HCT116 (cell line): ENCODE measurements around the gene KCNK3. TPM values are rescaled to one million over a fixed set of nuclear protein-coding genes. Genes with fewer than 3 reads are reported as not detected.

ENCODE experiments used
- ATAC-seq: fragments of 200-7000 bp; cut with Tn5 transposase; 2 replicates; pipeline ENCODE4 v1.9.1; 2020; ENCODE audit warnings: mild to moderate bottlenecking, moderate library complexity
- BruUV-seq: library from RNA; stranded (reverse); fragments of 400-500 nt; replicated peaks from 2 replicates; lab custom pipeline; 2021; lab: Mats Ljungman, UMichigan
- CTCF ChIA-PET: fragments of 300-600 bp; sonication (Branson Sonifier 250); formaldehyde crosslinking; loops from one replicate; lab custom pipeline; 2021; ENCODE audit warnings: antibody characterized with exemption; lab: Charles Lee
- POLR2A ChIA-PET: fragments of 300-600, 350-600 bp; sonication (Branson Sonifier 250); formaldehyde crosslinking; loops from one replicate; lab custom pipeline; 2021; ENCODE audit warnings: antibody characterized with exemption; lab: Charles Lee
- RAD21 ChIA-PET, 2 experiments: fragments of 300-600 bp; sonication (Branson Sonifier 250); formaldehyde crosslinking; loops; one replicate each; lab custom pipeline; 2023; ENCODE audit warnings: low total read pairs in 2 of 2; ENCODE audit not compliant: uncharacterized antibody in 2 of 2, unreplicated experiment in 2 of 2, low non-redundant PET in 1 of 2; lab: Charles Lee
- DNase-seq: peaks from one replicate; pipeline ENCODE4 v3.0.0-alpha.2; 2010; ENCODE audit warnings: low read depth, low spot score
- H2AFZ ChIP-seq: fragments of 200-600 bp; shearing (Covaris generic), sonication (generic); 2 replicates; pipeline ENCODE4 v1.6.1; 2017; ENCODE audit warnings: low read depth, mixed run types, mixed read lengths, antibody characterized with exemption, low read length; ENCODE audit not compliant: poor library complexity, severe bottlenecking
- H3K27ac ChIP-seq: 2 replicates; pipeline ENCODE4 v1.5.1; 2012; ENCODE audit warnings: low read depth, low read length
- H3K27me3 ChIP-seq: fragments of 200-600 bp; sonication (generic); 2 replicates; pipeline ENCODE4 v1.6.1; 2016; ENCODE audit warnings: mixed run types, low read length, mixed read lengths; ENCODE audit not compliant: insufficient read depth
- H3K36me3 ChIP-seq, 2 experiments: fragments of 200-500 bp in 1 of 2; fragments of 200-600 bp in 1 of 2; sonication (Bioruptor generic) in 1 of 2; sonication (generic) in 1 of 2; 2 replicates each; pipeline versions ENCODE4 v1.5.1 to v1.6.1; 2014 to 2016; ENCODE audit warnings: low read length in 2 of 2, inconsistent platforms in 1 of 2, mixed read lengths in 1 of 2, mixed run types in 1 of 2; ENCODE audit not compliant: insufficient read depth in 2 of 2, control insufficient read depth in 1 of 2
- H3K4me1 ChIP-seq, 2 experiments: fragments of 200-600 bp in 1 of 2; sonication (generic) in 1 of 2; 2 replicates each; pipeline versions ENCODE4 v1.5.1 to v1.6.1; 2012 to 2017; ENCODE audit warnings: low read length in 2 of 2, inconsistent platforms in 1 of 2, mild to moderate bottlenecking in 1 of 2, mixed read lengths in 1 of 2, mixed run types in 1 of 2, moderate library complexity in 1 of 2; ENCODE audit not compliant: insufficient read depth in 2 of 2, control insufficient read depth in 1 of 2
- H3K4me2 ChIP-seq: fragments of 200-600 bp; sonication (generic); 2 replicates; pipeline ENCODE4 v1.6.1; 2017; ENCODE audit warnings: mixed run types, low read length, mixed read lengths
- H3K4me3 ChIP-seq, 2 experiments: fragments of 200-600 bp in 1 of 2; sonication (generic) in 1 of 2; replicated peaks in 1 of 2; 2 replicates each; pipeline ENCODE4 v1.5.1; 2011 to 2016; ENCODE audit warnings: low read length in 2 of 2, control low read depth in 1 of 2, low read depth in 1 of 2, mild to moderate bottlenecking in 1 of 2, mixed read lengths in 1 of 2, mixed run types in 1 of 2
- H3K79me2 ChIP-seq: fragments of 200-600 bp; sonication (generic); 2 replicates; pipeline ENCODE4 v1.6.1; 2017; ENCODE audit warnings: mild to moderate bottlenecking, mixed run types, low read length, moderate library complexity, mixed read lengths; ENCODE audit not compliant: insufficient read depth
- H3K9ac ChIP-seq: fragments of 200-600 bp; sonication (generic); 2 replicates; pipeline ENCODE4 v1.6.1; 2016; ENCODE audit warnings: low read length, mixed read lengths
- H3K9me2 ChIP-seq: fragments of 200-600 bp; sonication (generic), shearing (Covaris generic); 2 replicates; pipeline ENCODE4 v1.6.1; 2017; ENCODE audit warnings: mixed run types, mild to moderate bottlenecking, moderate library complexity; ENCODE audit not compliant: insufficient read depth
- H3K9me3 ChIP-seq, 2 experiments: fragments of 200-500 bp in 1 of 2; fragments of 200-600 bp in 1 of 2; sonication (Bioruptor generic) in 1 of 2; sonication (generic) in 1 of 2; 2 replicates each; pipeline ENCODE4 v1.6.1; 2014 to 2017; ENCODE audit warnings: low read length in 2 of 2, mixed read lengths in 2 of 2, inconsistent platforms in 1 of 2, low read depth in 1 of 2, mild to moderate bottlenecking in 1 of 2, mixed run types in 1 of 2, moderate library complexity in 1 of 2; ENCODE audit not compliant: control insufficient read depth in 1 of 2, insufficient read depth in 1 of 2
- H4K20me1 ChIP-seq: fragments of 200-600 bp; sonication (generic), shearing (Covaris generic); 2 replicates; pipeline ENCODE4 v1.6.1; 2017; ENCODE audit warnings: mixed run types, mild to moderate bottlenecking, moderate library complexity; ENCODE audit not compliant: insufficient read depth
- CEBPB ChIP-seq: IDR thresholded peaks from 2 replicates; pipeline ENCODE4 v1.6.1; 2012; ENCODE audit warnings: low read depth
- EGR1 ChIP-seq: IDR thresholded peaks from 2 replicates; pipeline ENCODE4 v1.6.1; 2012; ENCODE audit warnings: low read depth
- ELF1 ChIP-seq: IDR thresholded peaks from 2 replicates; pipeline ENCODE4 v1.6.1; 2012; ENCODE audit warnings: low read depth, borderline replicate concordance
- EZH2 ChIP-seq: fragments of 200-600 bp; sonication (generic); IDR thresholded peaks from 2 replicates; pipeline ENCODE4 v1.6.1; 2017; ENCODE audit warnings: antibody characterized with exemption, mixed run types
- JUND ChIP-seq: IDR thresholded peaks from 2 replicates; pipeline ENCODE4 v1.6.1; 2012
- POLR2AphosphoS5 ChIP-seq: IDR thresholded peaks from 2 replicates; pipeline ENCODE4 v1.6.1; 2011; ENCODE audit warnings: mild to moderate bottlenecking, low read depth, low read length, moderate library complexity
- RAD21 ChIP-seq: IDR thresholded peaks from 2 replicates; pipeline ENCODE4 v1.6.1; 2012; ENCODE audit warnings: low read depth, mild to moderate bottlenecking
- SP1 ChIP-seq: IDR thresholded peaks from 2 replicates; pipeline ENCODE4 v1.6.1; 2012; ENCODE audit warnings: low read depth
- SRF ChIP-seq: IDR thresholded peaks from 2 replicates; pipeline ENCODE4 v1.6.1; 2012; ENCODE audit warnings: low read depth
- TCF7L2 ChIP-seq: IDR thresholded peaks from 2 replicates; pipeline ENCODE4 v1.7.0; 2011; ENCODE audit warnings: borderline replicate concordance, inconsistent platforms; ENCODE audit not compliant: insufficient read depth, insufficient read length; ENCODE audit errors: extremely low read depth
- ZFX ChIP-seq: fragments of 450-650 bp; IDR thresholded peaks from 2 replicates; pipeline ENCODE4 v1.6.1; 2017
- ZNF274 ChIP-seq: fragments of 200-500 bp; sonication (Bioruptor generic); IDR thresholded peaks from 2 replicates; pipeline ENCODE4 v1.6.1; 2014; ENCODE audit warnings: mild to moderate bottlenecking, low read depth, low read length, inconsistent platforms
- intact Hi-C: fragments of 100-400 bp; cut with micrococcal nuclease; formaldehyde crosslinking; loops from 2 replicates; pipeline ENCODE4 v1.10.0; 2022
- total RNA-seq: library from RNA; stranded (reverse); gene quantifications from one replicate; pipeline ENCODE4 v1.2.1, GENCODE V29; 2021; ENCODE audit not compliant: unreplicated experiment
- TF ChIP-seq, protein P1 (sequence below): IDR thresholded peaks from 2 replicates; pipeline ENCODE4 v1.6.1; 2012
- TF ChIP-seq, protein P2 (sequence below): IDR thresholded peaks from 2 replicates; pipeline ENCODE4 v1.6.1; 2011; ENCODE audit warnings: mild to moderate bottlenecking, low read length, moderate library complexity; ENCODE audit not compliant: insufficient replicate concordance; ENCODE audit errors: extremely low read depth
- TF ChIP-seq, protein P3 (sequence below), 3 experiments: fragments of 200-600 bp in 1 of 3; sonication (generic) in 1 of 3; IDR thresholded peaks in 2 of 3; conservative IDR thresholded peaks in 1 of 3; 2 replicates each; pipeline ENCODE4 v1.5.1; 2012 to 2017; ENCODE audit warnings: low read depth in 2 of 3, low read length in 2 of 3, antibody characterized with exemption in 1 of 3, borderline replicate concordance in 1 of 3, control low read depth in 1 of 3, mild to moderate bottlenecking in 1 of 3, mixed read lengths in 1 of 3, mixed run types in 1 of 3, moderate library complexity in 1 of 3; ENCODE audit not compliant: insufficient read depth in 1 of 3
- TF ChIP-seq, protein P4 (sequence below): IDR thresholded peaks from 2 replicates; pipeline ENCODE4 v1.6.1; 2012

The KCNK3 gene
- total RNA-seq, 1 experiment from 2014 or later, result 0.71 TPM

DNA sequence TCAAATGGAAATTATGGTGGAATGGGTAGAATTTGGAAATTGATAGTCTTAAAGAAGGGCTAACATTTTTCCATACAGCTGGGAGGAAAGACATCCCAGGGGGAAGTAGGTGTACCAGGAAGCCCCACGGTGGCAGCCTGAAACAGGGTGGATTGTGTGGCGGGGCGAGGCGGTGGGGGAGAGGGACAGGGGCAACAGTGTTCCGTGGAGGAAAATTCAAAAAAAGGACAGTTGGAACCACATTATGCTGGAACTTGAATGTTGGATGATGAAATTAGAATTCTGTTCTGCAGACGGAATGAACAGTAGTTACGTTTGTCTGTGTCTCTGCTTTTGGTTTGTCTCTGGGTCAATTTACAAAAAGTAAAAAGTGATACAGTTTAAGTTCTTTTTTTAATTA is 40.7 kb upstream of the KCNK3 start:
- H3K27me3 ChIP-seq, result peaks cover 9% of the 10 kb centered on the region; the same call in 1 of the 2 replicates
- no peaks in the 10 kb centered on the region for H3K4me1 ChIP-seq
- no peaks in the 10 kb centered on the region for H3K9me2 ChIP-seq
- H3K9me3 ChIP-seq, result no peaks in the 10 kb centered on the region
- H2AFZ ChIP-seq, result no peak overlapping the region
- H3K9ac ChIP-seq, result no peak overlapping the region
- no peak overlapping the region for H3K27ac ChIP-seq
- ChIA-PET POLR2A (no interaction called here), RAD21 (no interaction called here), CTCF (no interaction called here)
- intact Hi-C loops, result no loop called here
- no peak for DNase-seq
- H3K4me3 ChIP-seq, result no peak overlapping the region
- H3K79me2 ChIP-seq, result no peaks in the 10 kb centered on the region
- H4K20me1 ChIP-seq, result no peaks in the 10 kb centered on the region
- no peaks in the 10 kb centered on the region for H3K36me3 ChIP-seq
- H3K4me2 ChIP-seq, result no peak overlapping the region
- no TSS peak for BruUV-seq
- TF ChIP-seq, protein P1, sequence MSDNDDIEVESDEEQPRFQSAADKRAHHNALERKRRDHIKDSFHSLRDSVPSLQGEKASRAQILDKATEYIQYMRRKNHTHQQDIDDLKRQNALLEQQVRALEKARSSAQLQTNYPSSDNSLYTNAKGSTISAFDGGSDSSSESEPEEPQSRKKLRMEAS, result no peak
- TF ChIP-seq EGR1 (no peak), SP1 (no peak), SRF (no peak), EZH2 (no peak), TCF7L2 (no peak), RAD21 (no peak), ZNF274 (no peak), CEBPB (no peak), POLR2AphosphoS5 (no peak), ELF1 (no peak), ZFX (no peak), JUND (no peak)
- TF ChIP-seq, protein P2, sequence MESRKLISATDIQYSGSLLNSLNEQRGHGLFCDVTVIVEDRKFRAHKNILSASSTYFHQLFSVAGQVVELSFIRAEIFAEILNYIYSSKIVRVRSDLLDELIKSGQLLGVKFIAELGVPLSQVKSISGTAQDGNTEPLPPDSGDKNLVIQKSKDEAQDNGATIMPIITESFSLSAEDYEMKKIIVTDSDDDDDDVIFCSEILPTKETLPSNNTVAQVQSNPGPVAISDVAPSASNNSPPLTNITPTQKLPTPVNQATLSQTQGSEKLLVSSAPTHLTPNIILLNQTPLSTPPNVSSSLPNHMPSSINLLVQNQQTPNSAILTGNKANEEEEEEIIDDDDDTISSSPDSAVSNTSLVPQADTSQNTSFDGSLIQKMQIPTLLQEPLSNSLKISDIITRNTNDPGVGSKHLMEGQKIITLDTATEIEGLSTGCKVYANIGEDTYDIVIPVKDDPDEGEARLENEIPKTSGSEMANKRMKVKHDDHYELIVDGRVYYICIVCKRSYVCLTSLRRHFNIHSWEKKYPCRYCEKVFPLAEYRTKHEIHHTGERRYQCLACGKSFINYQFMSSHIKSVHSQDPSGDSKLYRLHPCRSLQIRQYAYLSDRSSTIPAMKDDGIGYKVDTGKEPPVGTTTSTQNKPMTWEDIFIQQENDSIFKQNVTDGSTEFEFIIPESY, result no peak
- TF ChIP-seq, protein P3, sequence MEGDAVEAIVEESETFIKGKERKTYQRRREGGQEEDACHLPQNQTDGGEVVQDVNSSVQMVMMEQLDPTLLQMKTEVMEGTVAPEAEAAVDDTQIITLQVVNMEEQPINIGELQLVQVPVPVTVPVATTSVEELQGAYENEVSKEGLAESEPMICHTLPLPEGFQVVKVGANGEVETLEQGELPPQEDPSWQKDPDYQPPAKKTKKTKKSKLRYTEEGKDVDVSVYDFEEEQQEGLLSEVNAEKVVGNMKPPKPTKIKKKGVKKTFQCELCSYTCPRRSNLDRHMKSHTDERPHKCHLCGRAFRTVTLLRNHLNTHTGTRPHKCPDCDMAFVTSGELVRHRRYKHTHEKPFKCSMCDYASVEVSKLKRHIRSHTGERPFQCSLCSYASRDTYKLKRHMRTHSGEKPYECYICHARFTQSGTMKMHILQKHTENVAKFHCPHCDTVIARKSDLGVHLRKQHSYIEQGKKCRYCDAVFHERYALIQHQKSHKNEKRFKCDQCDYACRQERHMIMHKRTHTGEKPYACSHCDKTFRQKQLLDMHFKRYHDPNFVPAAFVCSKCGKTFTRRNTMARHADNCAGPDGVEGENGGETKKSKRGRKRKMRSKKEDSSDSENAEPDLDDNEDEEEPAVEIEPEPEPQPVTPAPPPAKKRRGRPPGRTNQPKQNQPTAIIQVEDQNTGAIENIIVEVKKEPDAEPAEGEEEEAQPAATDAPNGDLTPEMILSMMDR (IDR thresholded peaks at IDR 0.05 in 2 of 3, conservative IDR thresholded peaks at IDR 0.05 in 1 of 3; ENCODE audit: borderline replicate concordance in 1 of 3, insufficient read depth in 1 of 3, low read depth in 2 of 3, low read length in 2 of 3), result no peak
- TF ChIP-seq, protein P4, sequence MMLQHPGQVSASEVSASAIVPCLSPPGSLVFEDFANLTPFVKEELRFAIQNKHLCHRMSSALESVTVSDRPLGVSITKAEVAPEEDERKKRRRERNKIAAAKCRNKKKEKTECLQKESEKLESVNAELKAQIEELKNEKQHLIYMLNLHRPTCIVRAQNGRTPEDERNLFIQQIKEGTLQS, result no peak
- ATAC-seq, result no peak
